NB4 (cell line): ENCODE measurements around the gene PCSK6.

ENCODE experiments used
- POLR2A ChIP-seq: IDR thresholded peaks from 2 replicates; pipeline ENCODE4 v1.6.1; 2011; ENCODE audit warnings: mild to moderate bottlenecking; ENCODE audit not compliant: insufficient read length; ENCODE audit errors: extremely low read depth
- TF ChIP-seq, protein P1 (sequence below): IDR thresholded peaks from one replicate; pipeline ENCODE4 v1.5.1; 2012; ENCODE audit warnings: low read depth, low read length

DNA sequence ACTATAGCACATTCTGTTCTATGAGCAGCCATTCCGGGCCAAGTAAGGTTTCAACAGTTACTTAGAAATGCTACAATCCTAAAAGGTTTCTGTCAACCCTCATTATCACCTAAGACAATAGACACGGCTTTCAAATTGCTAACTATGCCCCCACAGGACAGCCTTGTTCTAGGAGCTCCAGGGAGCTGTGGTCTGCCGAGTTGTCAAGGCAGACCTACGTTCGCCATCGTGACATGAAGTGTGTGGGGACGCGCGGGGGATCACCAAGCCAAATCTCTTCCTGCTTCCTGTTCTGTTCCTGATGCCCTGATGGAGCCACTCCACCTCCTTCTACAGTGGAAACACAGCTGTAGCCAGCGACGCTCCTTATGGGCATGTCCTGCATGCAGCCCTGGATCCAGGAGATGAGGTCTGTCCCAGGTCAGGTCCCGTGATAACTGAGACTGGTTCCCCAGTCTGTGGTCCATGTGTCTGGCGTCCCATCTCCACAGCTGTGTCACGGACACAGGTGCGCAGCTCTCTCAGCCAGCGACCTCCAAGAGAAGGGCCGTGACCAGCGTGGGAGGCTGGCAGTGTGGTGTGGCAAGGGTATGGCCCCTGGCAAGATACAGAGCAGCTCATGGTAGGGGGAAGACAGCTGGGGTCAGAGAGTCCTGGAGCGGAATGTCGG, 82.8 kb downstream of the PCSK6 start:
- no peak for TF ChIP-seq POLR2A
- TF ChIP-seq, protein P1, sequence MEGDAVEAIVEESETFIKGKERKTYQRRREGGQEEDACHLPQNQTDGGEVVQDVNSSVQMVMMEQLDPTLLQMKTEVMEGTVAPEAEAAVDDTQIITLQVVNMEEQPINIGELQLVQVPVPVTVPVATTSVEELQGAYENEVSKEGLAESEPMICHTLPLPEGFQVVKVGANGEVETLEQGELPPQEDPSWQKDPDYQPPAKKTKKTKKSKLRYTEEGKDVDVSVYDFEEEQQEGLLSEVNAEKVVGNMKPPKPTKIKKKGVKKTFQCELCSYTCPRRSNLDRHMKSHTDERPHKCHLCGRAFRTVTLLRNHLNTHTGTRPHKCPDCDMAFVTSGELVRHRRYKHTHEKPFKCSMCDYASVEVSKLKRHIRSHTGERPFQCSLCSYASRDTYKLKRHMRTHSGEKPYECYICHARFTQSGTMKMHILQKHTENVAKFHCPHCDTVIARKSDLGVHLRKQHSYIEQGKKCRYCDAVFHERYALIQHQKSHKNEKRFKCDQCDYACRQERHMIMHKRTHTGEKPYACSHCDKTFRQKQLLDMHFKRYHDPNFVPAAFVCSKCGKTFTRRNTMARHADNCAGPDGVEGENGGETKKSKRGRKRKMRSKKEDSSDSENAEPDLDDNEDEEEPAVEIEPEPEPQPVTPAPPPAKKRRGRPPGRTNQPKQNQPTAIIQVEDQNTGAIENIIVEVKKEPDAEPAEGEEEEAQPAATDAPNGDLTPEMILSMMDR: no peak
